ENCODE measurements around the gene ATXN1. TPM values are rescaled to one million over a fixed set of nuclear protein-coding genes. Genes with fewer than 3 reads are reported as not detected.

ATXN1 gene
- total and polyA plus RNA-seq, 2 of the 13 experiments (the other 11 are each of a cell fraction or from before 2014, with no cell fraction given) = 20.7 to 39.5 TPM

DNA sequence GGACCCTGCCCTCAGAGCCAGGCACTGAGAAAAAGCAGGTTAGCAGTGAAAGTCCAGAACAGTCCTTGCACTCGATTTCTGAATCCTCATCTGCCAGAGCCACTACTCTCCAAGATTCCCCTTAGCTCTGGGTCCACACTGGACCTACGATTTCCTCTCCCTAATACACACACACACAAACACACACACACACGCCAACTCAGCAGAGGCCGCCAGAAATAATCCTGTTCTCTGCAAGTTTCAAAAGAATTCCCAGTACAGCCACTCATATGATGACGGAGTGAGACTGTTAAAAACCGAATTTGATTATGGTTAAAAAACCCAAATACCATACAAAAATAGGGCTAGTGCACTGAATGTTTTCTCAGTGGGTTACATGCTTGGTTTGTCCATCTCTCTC is 432.0 kb downstream of the ATXN1 start (continued):
- TF ChIP-seq, protein P1, sequence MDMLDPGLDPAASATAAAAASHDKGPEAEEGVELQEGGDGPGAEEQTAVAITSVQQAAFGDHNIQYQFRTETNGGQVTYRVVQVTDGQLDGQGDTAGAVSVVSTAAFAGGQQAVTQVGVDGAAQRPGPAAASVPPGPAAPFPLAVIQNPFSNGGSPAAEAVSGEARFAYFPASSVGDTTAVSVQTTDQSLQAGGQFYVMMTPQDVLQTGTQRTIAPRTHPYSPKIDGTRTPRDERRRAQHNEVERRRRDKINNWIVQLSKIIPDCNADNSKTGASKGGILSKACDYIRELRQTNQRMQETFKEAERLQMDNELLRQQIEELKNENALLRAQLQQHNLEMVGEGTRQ (IDR thresholded peaks at IDR 0.05; ENCODE audit: low read depth, low read length) = no peak
- TF ChIP-seq, protein P1 (CRISPR knock-in tag; IDR thresholded peaks at IDR 0.05; ENCODE audit: borderline replicate concordance) = no peak
- TF ChIP-seq REPIN1 (CRISPR knock-in tag; IDR thresholded peaks at IDR 0.05; ENCODE audit: borderline replicate concordance, low read depth) = no peak

DNA sequence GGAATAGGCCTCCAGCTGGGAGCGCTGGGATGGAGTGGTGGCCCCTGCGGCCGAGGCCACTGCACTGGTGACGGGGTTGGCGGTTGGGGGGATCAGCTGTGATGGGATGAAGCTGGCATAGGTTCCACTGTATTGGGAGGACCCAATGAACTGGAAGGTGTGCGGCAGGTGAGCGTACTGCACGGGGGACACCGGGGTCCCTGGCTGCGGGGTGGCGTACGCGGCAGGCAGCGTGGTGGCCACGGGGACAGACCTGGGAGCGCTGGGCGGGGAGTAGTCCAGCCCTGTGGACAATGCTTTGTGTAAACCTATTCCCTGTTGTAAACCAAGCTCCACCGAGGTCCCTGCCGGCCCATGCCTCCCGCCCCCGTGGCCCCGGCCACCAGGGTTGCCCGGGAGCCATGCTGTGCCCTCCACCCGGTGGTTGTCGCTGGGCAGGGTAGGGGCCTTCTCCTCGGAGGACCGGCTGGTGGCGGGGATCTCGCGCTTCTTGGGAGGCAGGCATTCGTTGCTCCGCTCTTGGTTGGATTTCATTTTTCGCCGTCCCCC is 433.4 kb downstream of the ATXN1 start:
- no peak overlapping the region for H3K27ac ChIP-seq (ENCODE audit: extremely low read length, insufficient read depth, low read length)
- CTCF ChIA-PET (ENCODE audit: low intra/inter-chr PET ratio, low total read pairs) = no interaction called here
- no peaks in the 10 kb centered on the region for H3K9me3 ChIP-seq (ENCODE audit: low read length)
- ATAC-seq = no peak
- in situ Hi-C loops (cut with HindIII; ENCODE audit: extremely low pct_ligation_motif_present, low pct_unique_long_range_greater_than_20kb) (loop anchor here (25.0 kb wide), 1 partner anchor 634 kb away; no protein-coding TSS in a partner anchor), intact Hi-C loops (cut with micrococcal nuclease; ENCODE audit: unreplicated experiment) (no loop called here)
- DNase-seq (ENCODE audit: low spot score) = no peak
- H3K4me3 ChIP-seq (replicated peaks in 1 of 3; ENCODE audit: insufficient read depth in 1 of 3, low read depth in 2 of 3, low read length in 3 of 3) = no peak overlapping the region
- H3K79me2 ChIP-seq (ENCODE audit: insufficient read depth, low read length) = no peaks in the 10 kb centered on the region
- H4K20me1 ChIP-seq (ENCODE audit: insufficient read depth, low read length) = peaks cover 7% of the 10 kb centered on the region; the same call in 1 of the 2 replicates
- H3K36me3 ChIP-seq (replicated peaks in 1 of 2; ENCODE audit: control insufficient read depth in 1 of 2, insufficient read depth in 2 of 2, low read length in 2 of 2) = peaks cover 17 to 24% of the 10 kb centered on the region in 2 experiments; a peak in 4 of 5 replicates
- no peak overlapping the region for H3K9ac ChIP-seq (ENCODE audit: insufficient read depth, low read depth, low read length)
- H2AFZ ChIP-seq (ENCODE audit: low read length) = no peak overlapping the region
- no TSS peak for BruUV-seq (replicated peaks)
- no peaks in the 10 kb centered on the region for H3K27me3 ChIP-seq (ENCODE audit: control insufficient read depth in 1 of 2, insufficient read depth in 2 of 2, low read length in 2 of 2)
- 0 out of 2 replicates have a peak, but pooled peaks have one; percentile 32 for TF ChIP-seq ZNF839 (CRISPR knock-in tag; IDR thresholded peaks at IDR 0.05; ENCODE audit: borderline replicate concordance)
- no peak for TF ChIP-seq GFI1 (CRISPR knock-in tag; IDR thresholded peaks at IDR 0.05; ENCODE audit: borderline replicate concordance)
- H3K4me1 ChIP-seq (ENCODE audit: insufficient read depth, low read length) = peaks cover 29% of the 10 kb centered on the region
- H3K4me2 ChIP-seq (ENCODE audit: low read depth, low read length) = no peak overlapping the region
- FAIRE-seq = no peak
- POLR2A ChIA-PET = no interaction called here
- WGBS (ENCODE audit: low lambda C conversion rate) = 97% methylated on average over 28 of the region's 34 CpGs
